ENCODE results near the gene VSTM5. TPM values are rescaled to one million over a fixed set of nuclear protein-coding genes. Genes with fewer than 3 reads are reported as not detected.

Gene VSTM5
- polyA plus RNA-seq, 1 donor (not counting 4 experiments of a cell fraction or from before 2014, with no cell fraction given): 0.13 TPM

- H3K36me3 ChIP-seq (ENCODE audit: control insufficient read depth in 2 of 2, extremely low read depth in 1 of 2, insufficient read depth in 2 of 2, low read length in 2 of 2): no peaks in the 10 kb centered on the region
- no peak for TF ChIP-seq EZH2 (IDR thresholded peaks at IDR 0.05; ENCODE audit: low read length)
- TF ChIP-seq CTCF (optimal IDR thresholded peaks at IDR 0.05 in 1 of 3, IDR thresholded peaks at IDR 0.05 in 1 of 3, conservative IDR thresholded peaks at IDR 0.05 in 1 of 3; ENCODE audit: extremely low read depth in 1 of 3, insufficient read depth in 2 of 3, low read length in 3 of 3): no peak
- H3K9ac ChIP-seq (ENCODE audit: control insufficient read depth, extremely low read depth, insufficient read depth, low read length): no peak overlapping the region
- DNase-seq (ENCODE audit: low read depth, low spot score): no peak
- H3K27me3 ChIP-seq (ENCODE audit: control insufficient read depth, extremely low read depth, insufficient read depth, low read length): no peaks in the 10 kb centered on the region
- FAIRE-seq: no peak
- no peaks in the 10 kb centered on the region for H4K20me1 ChIP-seq (ENCODE audit: control insufficient read depth, extremely low read depth, insufficient read depth, low read length)
- dilution Hi-C loops (cut with MboI; ENCODE audit: extremely low pct_ligation_motif_present, low sequenced_read_pairs): no loop called here
- peaks cover 23% of the 10 kb centered on the region for H3K4me1 ChIP-seq (ENCODE audit: control insufficient read depth, extremely low read depth, insufficient read depth, low read length)
- H3K79me2 ChIP-seq (ENCODE audit: control insufficient read depth, insufficient read depth, low read length): no peaks in the 10 kb centered on the region
- H2AFZ ChIP-seq (ENCODE audit: control insufficient read depth, low read length): no peak overlapping the region
- H3K4me3 ChIP-seq (ENCODE audit: control insufficient read depth in 2 of 3, extremely low read depth in 1 of 3, insufficient read depth in 2 of 3, low read depth in 1 of 3, low read length in 3 of 3): no peak overlapping the region
- no peaks in the 10 kb centered on the region for H3K9me1 ChIP-seq (ENCODE audit: control insufficient read depth, extremely low read depth, insufficient read depth, low read length)
- no peak overlapping the region for H3K27ac ChIP-seq (ENCODE audit: control insufficient read depth, insufficient read depth, low read length)
- no peak overlapping the region for H3K4me2 ChIP-seq (ENCODE audit: control insufficient read depth, extremely low read depth, insufficient read depth, low read depth, low read length)
- no peaks in the 10 kb centered on the region for H3K9me3 ChIP-seq (ENCODE audit: control insufficient read depth, low read depth, low read length)
These were observed 8.4 kb downstream of the VSTM5 start for GRCh38 chr11:93842034-93842433.

GRCh38 chr11:93841446-93841845, 9.0 kb downstream of the VSTM5 start:
- no peak overlapping the region for H3K9ac ChIP-seq (ENCODE audit: control insufficient read depth, extremely low read depth, insufficient read depth, low read length)
- DNase-seq (ENCODE audit: low read depth, low spot score) (no peak), FAIRE-seq (no peak)
- no peaks in the 10 kb centered on the region for H3K79me2 ChIP-seq (ENCODE audit: control insufficient read depth, insufficient read depth, low read length)
- H3K9me3 ChIP-seq (ENCODE audit: control insufficient read depth, low read depth, low read length): no peaks in the 10 kb centered on the region
- peaks cover 23% of the 10 kb centered on the region for H3K4me1 ChIP-seq (ENCODE audit: control insufficient read depth, extremely low read depth, insufficient read depth, low read length)
- no peak overlapping the region for H3K4me3 ChIP-seq (ENCODE audit: control insufficient read depth in 2 of 3, extremely low read depth in 1 of 3, insufficient read depth in 2 of 3, low read depth in 1 of 3, low read length in 3 of 3)
- H3K27me3 ChIP-seq (ENCODE audit: control insufficient read depth, extremely low read depth, insufficient read depth, low read length): no peaks in the 10 kb centered on the region
- TF ChIP-seq EZH2 (IDR thresholded peaks at IDR 0.05; ENCODE audit: low read length) (no peak), CTCF (optimal IDR thresholded peaks at IDR 0.05 in 1 of 3, IDR thresholded peaks at IDR 0.05 in 1 of 3, conservative IDR thresholded peaks at IDR 0.05 in 1 of 3; ENCODE audit: extremely low read depth in 1 of 3, insufficient read depth in 2 of 3, low read length in 3 of 3) (no peak)
- H3K36me3 ChIP-seq (ENCODE audit: control insufficient read depth in 2 of 2, extremely low read depth in 1 of 2, insufficient read depth in 2 of 2, low read length in 2 of 2): no peaks in the 10 kb centered on the region
- H3K4me2 ChIP-seq (ENCODE audit: control insufficient read depth, extremely low read depth, insufficient read depth, low read depth, low read length): no peak overlapping the region
- H3K9me1 ChIP-seq (ENCODE audit: control insufficient read depth, extremely low read depth, insufficient read depth, low read length): no peaks in the 10 kb centered on the region
- no peak overlapping the region for H3K27ac ChIP-seq (ENCODE audit: control insufficient read depth, insufficient read depth, low read length)
- H4K20me1 ChIP-seq (ENCODE audit: control insufficient read depth, extremely low read depth, insufficient read depth, low read length): no peaks in the 10 kb centered on the region
- dilution Hi-C loops (cut with MboI; ENCODE audit: extremely low pct_ligation_motif_present, low sequenced_read_pairs): no loop called here
- no peak overlapping the region for H2AFZ ChIP-seq (ENCODE audit: control insufficient read depth, low read length)
